K562 (cell line): Measurements from ENCODE around the gene RAB14. TPM values are rescaled to one million over a fixed set of nuclear protein-coding genes. Genes with fewer than 3 reads are reported as not detected.

Experiments used
- ATAC-seq: fragments of 200-7000 bp; cut with Tn5 transposase; 3 replicates; pipeline ENCODE4 v1.9.1; 2020; ENCODE audit warnings: moderate library complexity
- BruUV-seq: library from RNA; stranded (reverse); fragments of 400-500 nt; replicated peaks from 2 replicates; lab custom pipeline; 2021; lab: Mats Ljungman, UMichigan
- CTCF ChIA-PET: fragments of 300-600 bp; formaldehyde crosslinking; extraction: SDS; loops from one replicate; lab custom pipeline; 2021; ENCODE audit warnings: low intra/inter-chr PET ratio; lab: Yijun Ruan, JAX
- POLR2A ChIA-PET: fragments of 300-600, 350-650 bp; sonication (Branson Sonifier 250); formaldehyde crosslinking; extraction: SDS; loops from one replicate; lab custom pipeline; 2021; ENCODE audit warnings: antibody characterized with exemption, inconsistent platforms; lab: Yijun Ruan, JAX
- DNase-seq, 4 experiments: peaks; one replicate each; pipeline versions ENCODE4 v3.0.0 to v3.0.0-alpha.2; 2011 to 2018; ENCODE audit warnings: low spot score in 3 of 4, mixed read lengths in 3 of 4; ENCODE audit errors: extremely low read depth in 1 of 4
- FAIRE-seq: peaks from 2 replicates; lab custom pipeline; 2011; peaks lifted over from hg19 to GRCh38; lab: Jason Lieb, UNC
- H2AFZ ChIP-seq: 2 replicates; pipeline ENCODE4 v1.6.0; 2011; ENCODE audit warnings: low read depth, low read length, control low read depth, inconsistent platforms
- H3K27ac ChIP-seq: fragments of 200-600 bp; 3 replicates; pipeline ENCODE4 v1.8.0; 2011; ENCODE audit warnings: low read depth, mild to moderate bottlenecking, control low read depth, inconsistent platforms, low read length, moderate library complexity, mixed read lengths; ENCODE audit errors: extremely low read depth
- H3K27me3 ChIP-seq, 2 experiments: fragments of 300-600 bp in 1 of 2; 2 replicates in 1 of 2; 3 replicates in 1 of 2; pipeline versions ENCODE4 v1.6.0 to v1.8.0; 2011; ENCODE audit warnings: inconsistent platforms in 2 of 2, low read length in 2 of 2, mild to moderate bottlenecking in 1 of 2, mixed read lengths in 1 of 2, moderate library complexity in 1 of 2; ENCODE audit not compliant: control insufficient read depth in 2 of 2, insufficient read depth in 2 of 2
- H3K36me3 ChIP-seq: fragments of 300-600 bp; 3 replicates; pipeline ENCODE4 v1.8.0; 2011; ENCODE audit warnings: mild to moderate bottlenecking, low read length, inconsistent platforms; ENCODE audit not compliant: control insufficient read depth, insufficient read depth
- H3K4me1 ChIP-seq, 2 experiments: fragments of 200-600 bp in 1 of 2; replicated peaks in 1 of 2; 2 replicates in 1 of 2; 3 replicates in 1 of 2; pipeline versions ENCODE4 v1.5.1 to v1.8.0; 2011; ENCODE audit warnings: inconsistent platforms in 2 of 2, low read length in 2 of 2, mild to moderate bottlenecking in 1 of 2, mixed read lengths in 1 of 2, moderate library complexity in 1 of 2; ENCODE audit not compliant: control insufficient read depth in 2 of 2, insufficient read depth in 2 of 2
- H3K4me2 ChIP-seq: 2 replicates; pipeline ENCODE4 v1.6.1; 2011; ENCODE audit warnings: low read length, control low read depth, inconsistent platforms, mixed read lengths; ENCODE audit not compliant: insufficient read depth
- H3K4me3 ChIP-seq: fragments of 200-600 bp; sonication (generic), shearing (Covaris generic); 2 replicates; pipeline ENCODE4 v1.5.1; 2016; ENCODE audit warnings: control low read depth, inconsistent platforms
- H3K79me2 ChIP-seq: fragments of 200-600 bp; 3 replicates; pipeline ENCODE4 v1.8.0; 2011; ENCODE audit warnings: low read length, inconsistent platforms; ENCODE audit not compliant: control insufficient read depth, insufficient read depth
- H3K9ac ChIP-seq, 2 experiments: 2 replicates each; pipeline versions ENCODE4 v1.6.0 to v1.6.1; 2011; ENCODE audit warnings: low read depth in 2 of 2, low read length in 2 of 2, control low read depth in 1 of 2, inconsistent platforms in 1 of 2, mild to moderate bottlenecking in 1 of 2, mixed read lengths in 1 of 2; ENCODE audit not compliant: insufficient read depth in 1 of 2
- H3K9me1 ChIP-seq: one replicate; pipeline ENCODE4 v1.6.0; 2011; ENCODE audit warnings: inconsistent platforms, mild to moderate bottlenecking, low read length, moderate library complexity; ENCODE audit not compliant: control insufficient read depth, insufficient read depth
- H3K9me3 ChIP-seq: replicated peaks from 2 replicates; pipeline ENCODE4 v1.5.1; 2011; ENCODE audit warnings: low read depth, low read length, inconsistent platforms; ENCODE audit not compliant: control insufficient read depth, insufficient read depth
- H4K20me1 ChIP-seq: replicated peaks from 2 replicates; pipeline ENCODE4 v1.6.1; 2011; ENCODE audit warnings: low read length, inconsistent platforms, mixed read lengths; ENCODE audit not compliant: control insufficient read depth, insufficient read depth
- CBFA2T3 ChIP-seq: fragments of 450-650 bp; IDR thresholded peaks from 2 replicates; pipeline ENCODE4 v1.6.1; 2017
- CHCHD3 ChIP-seq: fragments of 250-450 bp; sonication (Bioruptor Pico); IDR thresholded peaks from 2 replicates; pipeline ENCODE4 v2.1.2; 2022; ENCODE audit warnings: mild to moderate bottlenecking
- WGBS: fragments of 100-300 bp; shearing (Covaris generic); methylation state at CpG from one replicate; pipeline ENCODE4 v1.1.6; 2016; ENCODE audit warnings: low coverage, mixed read lengths; ENCODE audit not compliant: insufficient coverage; ENCODE audit errors: missing lambda C conversion rate; 5-methylcytosine and 5-hydroxymethylcytosine counted together
- in situ Hi-C: fragments of 300-500 bp; cut with MboI; formaldehyde crosslinking; loops from 4 replicates; pipeline ENCODE4 v1.15.0; 2018; ENCODE audit warnings: inconsistent platforms, mixed read lengths
- intact Hi-C: fragments of 100-400 bp; cut with micrococcal nuclease; formaldehyde crosslinking; loops from 2 replicates; pipeline ENCODE4 v1.14.2; 2022
- polyA plus RNA-seq, 8 experiments: library from polyadenylated mRNA; depleted of rRNA in 4 of 8; stranded (reverse) in 5 of 8; unstranded in 3 of 8; fragments of >200 nt; fragmentation: Nextera tagmentation in 2 of 8; fragmentation: Illumina TruSeq in 1 of 8; extraction: Ambion mirVana in 2 of 8; extraction: Trizol in 1 of 8; gene quantifications; 2 replicates each; pipeline versions ENCODE4 v1.2.1 to v1.2.3, GENCODE V29; 2011 to 2014; ENCODE audit warnings: inconsistent platforms in 1 of 8, missing spikeins in 1 of 8
- total RNA-seq, 7 experiments: library from RNA; depleted of rRNA in 6 of 7; stranded (reverse); fragments of >200 nt in 6 of 7; fragmentation: Illumina TruSeq in 2 of 7; extraction: Trizol in 2 of 7; gene quantifications; 2 replicates each; pipeline versions ENCODE4 v1.2.1 to v1.2.3, GENCODE V29; 2011 to 2021; ENCODE audit warnings: low replicate concordance in 1 of 7
- TF ChIP-seq, protein P1 (sequence below): fragments of 250-450 bp; sonication (Bioruptor Pico); IDR thresholded peaks from 2 replicates; pipeline ENCODE4 v1.4.0; 2020; ENCODE audit warnings: mild to moderate bottlenecking

RAB14 gene
- total and polyA plus RNA-seq, 9 of the 15 experiments (the other 6 are each of a cell fraction or from before 2014, with no cell fraction given), result 10.3 to 41.8 (median 20.9) TPM

DNA sequence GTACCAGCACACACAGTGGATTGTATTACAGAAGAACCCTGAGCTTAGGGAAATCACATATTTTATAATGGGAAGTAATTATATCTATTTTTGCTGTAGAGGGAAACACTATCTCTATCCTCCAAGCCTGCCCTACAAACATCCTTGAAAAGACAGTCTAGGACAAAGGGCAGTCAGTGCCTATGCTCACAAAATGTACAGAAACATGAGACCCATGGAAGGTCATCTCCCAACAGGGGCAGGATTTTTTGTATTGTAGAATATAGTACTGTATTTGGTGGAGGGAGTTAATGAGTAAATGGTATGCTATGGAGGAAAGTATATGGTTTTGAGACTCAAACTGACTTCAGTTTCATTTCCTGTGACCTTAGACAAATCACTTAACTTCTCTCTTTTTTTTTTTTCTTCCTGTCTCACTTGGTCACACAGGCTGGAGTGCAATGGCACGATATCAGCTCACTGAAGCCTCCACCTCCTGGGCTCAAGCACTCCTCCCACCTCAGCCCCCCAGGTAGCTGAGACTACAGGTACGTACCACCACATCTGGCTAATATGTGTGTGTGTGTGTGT lies 5.8 kb upstream of the RAB14 start:
- ATAC-seq, result no peak
- peaks cover under 1% of the 10 kb centered on the region; the same call in 2 of the 3 replicates for H3K79me2 ChIP-seq
- peaks cover 0 to 6% of the 10 kb centered on the region in 2 experiments; a peak in 1 of 5 replicates for H3K4me1 ChIP-seq
- H3K36me3 ChIP-seq, result no peaks in the 10 kb centered on the region
- in situ Hi-C loops (no loop called here), intact Hi-C loops (loop anchor here (1.0 kb wide), 1 partner anchor 35 kb away; no protein-coding TSS in a partner anchor)
- H3K4me3 ChIP-seq, result no peak overlapping the region
- no peaks in the 10 kb centered on the region for H4K20me1 ChIP-seq
- no peaks in the 10 kb centered on the region for H3K27me3 ChIP-seq
- no peaks in the 10 kb centered on the region for H3K9me3 ChIP-seq
- ChIA-PET CTCF (no interaction called here), POLR2A (no interaction called here)
- no peak for FAIRE-seq
- WGBS, result 0% methylated on average over 1 of the region's 2 CpGs
- H3K4me2 ChIP-seq, result no peak overlapping the region
- no peaks in the 10 kb centered on the region for H3K9me1 ChIP-seq
- H3K9ac ChIP-seq, result no peak overlapping the region
- no TSS peak for BruUV-seq
- no peak for TF ChIP-seq CBFA2T3
- TF ChIP-seq CHCHD3 (CRISPR knock-in tag), result no peak
- TF ChIP-seq, protein P1, sequence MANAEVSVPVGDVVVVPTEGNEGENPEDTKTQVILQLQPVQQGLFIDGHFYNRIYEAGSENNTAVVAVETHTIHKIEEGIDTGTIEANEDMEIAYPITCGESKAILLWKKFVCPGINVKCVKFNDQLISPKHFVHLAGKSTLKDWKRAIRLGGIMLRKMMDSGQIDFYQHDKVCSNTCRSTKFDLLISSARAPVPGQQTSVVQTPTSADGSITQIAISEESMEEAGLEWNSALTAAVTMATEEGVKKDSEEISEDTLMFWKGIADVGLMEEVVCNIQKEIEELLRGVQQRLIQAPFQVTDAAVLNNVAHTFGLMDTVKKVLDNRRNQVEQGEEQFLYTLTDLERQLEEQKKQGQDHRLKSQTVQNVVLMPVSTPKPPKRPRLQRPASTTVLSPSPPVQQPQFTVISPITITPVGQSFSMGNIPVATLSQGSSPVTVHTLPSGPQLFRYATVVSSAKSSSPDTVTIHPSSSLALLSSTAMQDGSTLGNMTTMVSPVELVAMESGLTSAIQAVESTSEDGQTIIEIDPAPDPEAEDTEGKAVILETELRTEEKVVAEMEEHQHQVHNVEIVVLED (CRISPR knock-in tag), result no peak
- DNase-seq, result no peak
- H3K27ac ChIP-seq, result no peak overlapping the region
- no peak overlapping the region for H2AFZ ChIP-seq
